ENCODE data around the gene SORCS3. TPM values are rescaled to one million over a fixed set of nuclear protein-coding genes. Genes with fewer than 3 reads are reported as not detected.

The SORCS3 gene
- total RNA-seq, 1 experiment from 2014 or later = 0.94 TPM

- no peak for TF ChIP-seq FOXP4 (CRISPR knock-in tag; IDR thresholded peaks at IDR 0.05)
- no peak for TF ChIP-seq ATF2 (CRISPR knock-in tag; IDR thresholded peaks at IDR 0.05; ENCODE audit: borderline replicate concordance, low read depth)
- TF ChIP-seq CREB1 (CRISPR knock-in tag; IDR thresholded peaks at IDR 0.05) = no peak
- TF ChIP-seq RORB (CRISPR knock-in tag; IDR thresholded peaks at IDR 0.05) = no peak
- TF ChIP-seq ETV6 (CRISPR knock-in tag; IDR thresholded peaks at IDR 0.05) = no peak
- TF ChIP-seq E2F4 (CRISPR knock-in tag; IDR thresholded peaks at IDR 0.05; ENCODE audit: borderline replicate concordance, low read depth) = no peak
Measured at GRCh38 chr10:105029286-105029685, 388.2 kb downstream of the SORCS3 start (continued).

GRCh38 chr10:105037022-105037421 lies 395.9 kb downstream of the SORCS3 start:
- TF ChIP-seq ZNF281 (CRISPR knock-in tag; IDR thresholded peaks at IDR 0.05) = no peak
- TF ChIP-seq PRRX2 (CRISPR knock-in tag; IDR thresholded peaks at IDR 0.05) = no peak
- no peak for TF ChIP-seq MXD4 (CRISPR knock-in tag; IDR thresholded peaks at IDR 0.05; ENCODE audit: borderline replicate concordance)
- no peak for TF ChIP-seq USF2 (CRISPR knock-in tag; IDR thresholded peaks at IDR 0.05)
- no peak for TF ChIP-seq RORB (CRISPR knock-in tag; IDR thresholded peaks at IDR 0.05)
- CTCF ChIA-PET = no interaction called here
- no peak overlapping the region for H3K4me3 Mint-ChIP-seq
- peaks cover 7% of the 10 kb centered on the region; the same call in 1 of the 2 replicates for H3K4me1 Mint-ChIP-seq
- POLR2A ChIA-PET = no interaction called here
- no peak overlapping the region for H3K27ac Mint-ChIP-seq
- DNase-seq (ENCODE audit: low spot score) (no peak), ATAC-seq (no peak)
- H3K9me3 Mint-ChIP-seq = no peaks in the 10 kb centered on the region
- H3K36me3 Mint-ChIP-seq = no peaks in the 10 kb centered on the region
- H3K27me3 Mint-ChIP-seq (ENCODE audit: low read depth) = no peaks in the 10 kb centered on the region

- Mint-ChIP-seq H3K4me1 (no peaks in the 10 kb centered on the region), H3K27me3 (ENCODE audit: low read depth) (no peaks in the 10 kb centered on the region), H3K9me3 (no peaks in the 10 kb centered on the region), H3K4me3 (no peak overlapping the region), H3K36me3 (no peaks in the 10 kb centered on the region), H3K27ac (no peak overlapping the region)
- ChIA-PET POLR2A (no interaction called here), CTCF (no interaction called here)
- DNase-seq (ENCODE audit: low spot score) (no peak), ATAC-seq (no peak)
- TF ChIP-seq PRRX2 (CRISPR knock-in tag; IDR thresholded peaks at IDR 0.05) (no peak), E2F5 (CRISPR knock-in tag; IDR thresholded peaks at IDR 0.05) (no peak), CREB1 (CRISPR knock-in tag; IDR thresholded peaks at IDR 0.05) (no peak), EMX1 (CRISPR knock-in tag; IDR thresholded peaks at IDR 0.05) (no peak), SMAD4 (CRISPR knock-in tag; IDR thresholded peaks at IDR 0.05) (no peak), NR3C1 (CRISPR knock-in tag; conservative IDR thresholded peaks at IDR 0.05; ENCODE audit: low read depth) (no peak), ATF1 (CRISPR knock-in tag; IDR thresholded peaks at IDR 0.05) (no peak), ZNF423 (CRISPR knock-in tag; IDR thresholded peaks at IDR 0.05) (no peak), KAT7 (CRISPR knock-in tag; IDR thresholded peaks at IDR 0.05; ENCODE audit: borderline replicate concordance) (no peak), TEAD1 (CRISPR knock-in tag; IDR thresholded peaks at IDR 0.05) (no peak), AR (CRISPR knock-in tag; IDR thresholded peaks at IDR 0.05) (no peak), ZNF263 (CRISPR knock-in tag; IDR thresholded peaks at IDR 0.05; ENCODE audit: low read depth) (no peak), MYBL2 (CRISPR knock-in tag; IDR thresholded peaks at IDR 0.05) (no peak)
Measured at GRCh38 chr10:105041956-105042355, 400.9 kb downstream of the SORCS3 start.

Measured in WTC11 (cell line).